HG03175 (cell line): Measurements from ENCODE around the gene EPAS1.

ENCODE experiments used
- ATAC-seq: cut with Tn5 transposase; IDR thresholded peaks from one replicate; pipeline ENCODE4 v1.9.1; 2021; ENCODE audit warnings: mild to moderate bottlenecking, moderate library complexity; ENCODE audit not compliant: unreplicated experiment

Gene EPAS1

GRCh38 chr2:46299365-46300263 is 2.4 kb downstream of the EPAS1 start:
- no peak for ATAC-seq

- ATAC-seq, result no peak
Measured at GRCh38 chr2:46300406-46300832, 3.2 kb downstream of the EPAS1 start.

- no peak for ATAC-seq
Measured at GRCh38 chr2:46302005-46302695, 4.9 kb downstream of the EPAS1 start.

- no peak for ATAC-seq
Measured at GRCh38 chr2:46303233-46303632, 6.0 kb downstream of the EPAS1 start.

- no peak for ATAC-seq
Measured at GRCh38 chr2:46303822-46304221, 6.6 kb downstream of the EPAS1 start.

- ATAC-seq, result no peak
Measured at GRCh38 chr2:46304635-46305034, 7.4 kb downstream of the EPAS1 start.

- ATAC-seq, result no peak
Measured at GRCh38 chr2:46305187-46305586, 8.0 kb downstream of the EPAS1 start.

GRCh38 chr2:46305767-46306166 is 8.6 kb downstream of the EPAS1 start:
- no peak for ATAC-seq

GRCh38 chr2:46306330-46306751 is 9.1 kb downstream of the EPAS1 start:
- no peak for ATAC-seq

GRCh38 chr2:46306988-46307655 is 9.9 kb downstream of the EPAS1 start:
- no peak for ATAC-seq

- ATAC-seq, result no peak
Measured at GRCh38 chr2:46308081-46308480, 10.9 kb downstream of the EPAS1 start.

- no peak for ATAC-seq
Measured at GRCh38 chr2:46308629-46309028, 11.4 kb downstream of the EPAS1 start.

GRCh38 chr2:46309052-46309953 is 12.1 kb downstream of the EPAS1 start:
- ATAC-seq, result no peak

- ATAC-seq, result no peak
Measured at GRCh38 chr2:46310446-46310845, 13.2 kb downstream of the EPAS1 start.

GRCh38 chr2:46311651-46312223 is 14.5 kb downstream of the EPAS1 start:
- no peak for ATAC-seq

- ATAC-seq, result no peak
Measured at GRCh38 chr2:46313063-46313462, 15.9 kb downstream of the EPAS1 start.

- no peak for ATAC-seq
Measured at GRCh38 chr2:46314065-46314835, 17.0 kb downstream of the EPAS1 start.

GRCh38 chr2:46315103-46315890 is 18.1 kb downstream of the EPAS1 start:
- ATAC-seq, result no peak

- no peak for ATAC-seq
Measured at GRCh38 chr2:46317094-46317486, 19.9 kb downstream of the EPAS1 start.
